SK-N-MC (cell line): ENCODE results near the gene NEURL1.

Experiments used
- EZH2 ChIP-seq: fragments of 200-600 bp; sonication (generic); IDR thresholded peaks from one replicate; pipeline ENCODE4 v1.6.1; 2017; ENCODE audit warnings: antibody characterized with exemption
- FOXP2 ChIP-seq: optimal IDR thresholded peaks from 2 replicates; pipeline ENCODE3; 2011; ENCODE audit warnings: mild to moderate bottlenecking, moderate library complexity; ENCODE audit not compliant: insufficient read depth; ENCODE audit errors: extremely low read length, control extremely low read depth
- POLR2AphosphoS5 ChIP-seq: IDR thresholded peaks from 2 replicates; pipeline ENCODE4 v1.6.1; 2012; ENCODE audit warnings: mild to moderate bottlenecking, low read depth, low read length, borderline replicate concordance

GRCh38 chr10:103540722-103541121 is 47.2 kb downstream of the NEURL1 start:
- TF ChIP-seq EZH2 (no peak), POLR2AphosphoS5 (no peak), FOXP2 (no peak)
